ENCODE measurements around the gene ACVR1. TPM values are rescaled to one million over a fixed set of nuclear protein-coding genes. Genes with fewer than 3 reads are reported as not detected.

ACVR1 gene
- total and polyA plus RNA-seq, 3 experiments from 2014 or later, result 9.5 to 18.3 (median 14.8) TPM

GRCh38 chr2:157876786-157877138, 632 bp upstream of the ACVR1 start:
- H3K4me3 ChIP-seq (ENCODE audit: low read length), result peak overlapping the region; percentile 83
- Mint-ChIP-seq H3K27ac (peak overlapping the region; percentile 59 to 91 (median 84)), H3K36me3 (peaks cover 0 to 7% (median 0%) of the 10 kb centered on the region in 3 donors), H3K9me3 (no peaks in the 10 kb centered on the region), H3K4me1 (peaks cover 43 to 66% (median 62%) of the 10 kb centered on the region in 3 donors), H3K27me3 (no peaks in the 10 kb centered on the region), H3K4me3 (peak overlapping the region; percentile 83 to 87 (median 85))
- H3K27ac ChIP-seq (ENCODE audit: low read depth, low read length), result peak overlapping the region; percentile 51
- ChIA-PET CTCF (interaction anchor here (0.9 to 5.0 kb wide), 14 partner anchors 8 to 537 kb away, joined by 3 to 58 read pairs (median 4); no protein-coding TSS in a partner anchor), POLR2A (interaction anchor here (0.6 to 2.4 kb wide), 5 partner anchors 15 to 473 kb away, joined by 3 to 33 read pairs (median 7); partner anchors contain the start of gene CYTIP)
- peaks cover 30% of the 10 kb centered on the region for H3K4me1 ChIP-seq (ENCODE audit: insufficient read depth, low read length)
- no peaks in the 10 kb centered on the region for H3K27me3 ChIP-seq (ENCODE audit: insufficient read depth, low read length, poor library complexity, severe bottlenecking)
- H3K36me3 ChIP-seq (ENCODE audit: insufficient read depth, low read length), result no peaks in the 10 kb centered on the region
- DNase-seq, result no peak
- H3K9me3 ChIP-seq (ENCODE audit: low read length), result no peaks in the 10 kb centered on the region

- Histone ChIP-seq H3K4me3 (ENCODE audit: low read length) (peak overlapping the region; percentile 65), H3K36me3 (ENCODE audit: insufficient read depth, low read length) (no peaks in the 10 kb centered on the region), H3K4me1 (ENCODE audit: insufficient read depth, low read length) (peaks cover 30% of the 10 kb centered on the region), H3K27me3 (ENCODE audit: insufficient read depth, low read length, poor library complexity, severe bottlenecking) (no peaks in the 10 kb centered on the region), H3K27ac (ENCODE audit: low read depth, low read length) (peak overlapping the region; percentile 66), H3K9me3 (ENCODE audit: low read length) (no peaks in the 10 kb centered on the region)
- Mint-ChIP-seq H3K36me3 (peaks cover 0 to 7% (median 3%) of the 10 kb centered on the region in 3 donors), H3K9me3 (no peaks in the 10 kb centered on the region), H3K4me3 (peak overlapping the region; percentile 92 to 98 (median 95)), H3K27me3 (no peaks in the 10 kb centered on the region), H3K4me1 (peaks cover 45 to 77% (median 71%) of the 10 kb centered on the region in 3 donors), H3K27ac (peak overlapping the region in 7 of 8 donors; percentile 85 to 96 (median 93))
- ChIA-PET CTCF (interaction anchor here (0.8 to 5.0 kb wide), 8 partner anchors 11 to 83 kb away, joined by 3 to 58 read pairs (median 8); no protein-coding TSS in a partner anchor), POLR2A (interaction anchor here (0.6 to 2.4 kb wide), 6 partner anchors 16 to 1476 kb away, joined by 3 to 33 read pairs (median 5); no protein-coding TSS in a partner anchor)
- peak; percentile 47 to 73 (median 62) for DNase-seq
Measured at GRCh38 chr2:157875641-157876065, 477 bp downstream of the ACVR1 start.

GRCh38 chr2:157874997-157875640, 1.0 kb downstream of the ACVR1 start:
- Mint-ChIP-seq H3K27me3 (no peaks in the 10 kb centered on the region), H3K27ac (peak overlapping the region; percentile 85 to 96 (median 94)), H3K4me1 (peaks cover 45 to 80% (median 77%) of the 10 kb centered on the region in 3 donors), H3K4me3 (peak overlapping the region; percentile 92 to 98 (median 95)), H3K9me3 (no peaks in the 10 kb centered on the region), H3K36me3 (peaks cover 0 to 7% (median 3%) of the 10 kb centered on the region in 3 donors)
- Histone ChIP-seq H3K27ac (ENCODE audit: low read depth, low read length) (peak overlapping the region; percentile 66), H3K4me3 (ENCODE audit: low read length) (peak overlapping the region; percentile 65), H3K36me3 (ENCODE audit: insufficient read depth, low read length) (no peaks in the 10 kb centered on the region), H3K9me3 (ENCODE audit: low read length) (no peaks in the 10 kb centered on the region), H3K27me3 (ENCODE audit: insufficient read depth, low read length, poor library complexity, severe bottlenecking) (no peaks in the 10 kb centered on the region), H3K4me1 (ENCODE audit: insufficient read depth, low read length) (peaks cover 30% of the 10 kb centered on the region)
- ChIA-PET POLR2A (interaction anchor here (0.6 kb wide), 1 partner anchor 1476 kb away, joined by 3 read pairs; no protein-coding TSS in a partner anchor), CTCF (interaction anchor here (1.7 to 5.0 kb wide), 4 partner anchors 11 to 26 kb away, joined by 7 to 58 read pairs (median 18); no protein-coding TSS in a partner anchor)
- peak in 3 of 5 donors; percentile 2 to 57 (median 31) for DNase-seq

- Mint-ChIP-seq H3K4me3 (peak overlapping the region; percentile 92 to 98 (median 95)), H3K36me3 (peaks cover 0 to 7% (median 3%) of the 10 kb centered on the region in 3 donors), H3K9me3 (no peaks in the 10 kb centered on the region), H3K27ac (peak overlapping the region in 7 of 8 donors; percentile 5 to 95 (median 86)), H3K27me3 (no peaks in the 10 kb centered on the region), H3K4me1 (peaks cover 51 to 85% (median 84%) of the 10 kb centered on the region in 3 donors)
- ChIA-PET POLR2A (no interaction called here), CTCF (interaction anchor here (0.9 to 5.0 kb wide), 3 partner anchors 21 to 35 kb away, joined by 3 to 58 read pairs (median 17); no protein-coding TSS in a partner anchor)
- Histone ChIP-seq H3K4me1 (ENCODE audit: insufficient read depth, low read length) (peaks cover 30% of the 10 kb centered on the region), H3K4me3 (ENCODE audit: low read length) (peak overlapping the region; percentile 65), H3K27ac (ENCODE audit: low read depth, low read length) (peak overlapping the region; percentile 66), H3K27me3 (ENCODE audit: insufficient read depth, low read length, poor library complexity, severe bottlenecking) (no peaks in the 10 kb centered on the region), H3K9me3 (ENCODE audit: low read length) (no peaks in the 10 kb centered on the region), H3K36me3 (ENCODE audit: insufficient read depth, low read length) (no peaks in the 10 kb centered on the region)
- DNase-seq, result no peak
Measured at GRCh38 chr2:157874348-157874747, 1.8 kb downstream of the ACVR1 start.

- DNase-seq, result no peak
- Mint-ChIP-seq H3K4me3 (peak overlapping the region in 2 of 7 donors; percentile 11 to 95), H3K4me1 (peaks cover 54 to 83% (median 79%) of the 10 kb centered on the region in 3 donors), H3K27ac (peak overlapping the region in 1 of 8 donors; percentile 85), H3K9me3 (no peaks in the 10 kb centered on the region), H3K27me3 (no peaks in the 10 kb centered on the region), H3K36me3 (peaks cover 0 to 9% (median 4%) of the 10 kb centered on the region in 3 donors)
- H3K4me3 ChIP-seq (ENCODE audit: low read length), result no peak overlapping the region
- peaks cover 30% of the 10 kb centered on the region for H3K4me1 ChIP-seq (ENCODE audit: insufficient read depth, low read length)
- H3K27me3 ChIP-seq (ENCODE audit: insufficient read depth, low read length, poor library complexity, severe bottlenecking), result no peaks in the 10 kb centered on the region
- no peaks in the 10 kb centered on the region for H3K36me3 ChIP-seq (ENCODE audit: insufficient read depth, low read length)
- ChIA-PET CTCF (interaction anchor here (0.9 kb wide), 1 partner anchor 28 kb away, joined by 3 read pairs; no protein-coding TSS in a partner anchor), POLR2A (no interaction called here)
- no peaks in the 10 kb centered on the region for H3K9me3 ChIP-seq (ENCODE audit: low read length)
- H3K27ac ChIP-seq (ENCODE audit: low read depth, low read length), result no peak overlapping the region
Measured at GRCh38 chr2:157872791-157873190, 3.3 kb downstream of the ACVR1 start.

- no peaks in the 10 kb centered on the region for H3K9me3 ChIP-seq (ENCODE audit: low read length)
- ChIA-PET CTCF (no interaction called here), POLR2A (no interaction called here)
- H3K4me1 ChIP-seq (ENCODE audit: insufficient read depth, low read length), result peaks cover 23% of the 10 kb centered on the region
- Mint-ChIP-seq H3K36me3 (peaks cover 0 to 7% (median 6%) of the 10 kb centered on the region in 3 donors), H3K4me3 (peak overlapping the region in 1 of 7 donors; percentile 18), H3K9me3 (no peaks in the 10 kb centered on the region), H3K27ac (peak overlapping the region in 1 of 8 donors; percentile 18), H3K4me1 (peaks cover 51 to 86% (median 80%) of the 10 kb centered on the region in 3 donors), H3K27me3 (no peaks in the 10 kb centered on the region)
- no peaks in the 10 kb centered on the region for H3K27me3 ChIP-seq (ENCODE audit: insufficient read depth, low read length, poor library complexity, severe bottlenecking)
- no peak overlapping the region for H3K4me3 ChIP-seq (ENCODE audit: low read length)
- H3K36me3 ChIP-seq (ENCODE audit: insufficient read depth, low read length), result no peaks in the 10 kb centered on the region
- no peak for DNase-seq
- H3K27ac ChIP-seq (ENCODE audit: low read depth, low read length), result no peak overlapping the region
Measured at GRCh38 chr2:157871415-157871814, 4.7 kb downstream of the ACVR1 start.

GRCh38 chr2:157868993-157869392, 7.1 kb downstream of the ACVR1 start:
- H3K27ac Mint-ChIP-seq, result peak overlapping the region in 3 of 8 donors; percentile 12 to 64 (median 30)
- no peak overlapping the region for H3K4me3 Mint-ChIP-seq
- peaks cover 0 to 6% (median 3%) of the 10 kb centered on the region in 3 donors for H3K36me3 Mint-ChIP-seq
- no peaks in the 10 kb centered on the region for H3K27me3 Mint-ChIP-seq
- no peaks in the 10 kb centered on the region for H3K9me3 Mint-ChIP-seq
- H3K9me3 ChIP-seq (ENCODE audit: low read length), result no peaks in the 10 kb centered on the region
- H3K4me3 ChIP-seq (ENCODE audit: low read length), result no peak overlapping the region
- H3K4me1 ChIP-seq (ENCODE audit: insufficient read depth, low read length), result peaks cover 13% of the 10 kb centered on the region
- H3K27ac ChIP-seq (ENCODE audit: low read depth, low read length), result no peak overlapping the region
- DNase-seq, result no peak
- ChIA-PET POLR2A (no interaction called here), CTCF (no interaction called here)
- no peaks in the 10 kb centered on the region for H3K27me3 ChIP-seq (ENCODE audit: insufficient read depth, low read length, poor library complexity, severe bottlenecking)
- H3K36me3 ChIP-seq (ENCODE audit: insufficient read depth, low read length), result no peaks in the 10 kb centered on the region
- peaks cover 39 to 90% (median 83%) of the 10 kb centered on the region in 3 donors for H3K4me1 Mint-ChIP-seq

- H3K27ac Mint-ChIP-seq, result no peak overlapping the region
Measured at GRCh38 chr2:157867703-157868102, 8.4 kb downstream of the ACVR1 start.

More at GRCh38 chr2:157867703-157868102, 8.4 kb downstream of the ACVR1 start:
- H3K27ac ChIP-seq (ENCODE audit: low read depth, low read length), result no peak overlapping the region
- ChIA-PET POLR2A (no interaction called here), CTCF (interaction anchor here (0.9 kb wide), 1 partner anchor 34 kb away, joined by 3 read pairs; no protein-coding TSS in a partner anchor)
- Mint-ChIP-seq H3K36me3 (peaks cover 0 to 6% (median 3%) of the 10 kb centered on the region in 3 donors), H3K4me1 (peaks cover 28 to 77% (median 70%) of the 10 kb centered on the region in 3 donors), H3K4me3 (no peak overlapping the region), H3K9me3 (no peaks in the 10 kb centered on the region), H3K27me3 (no peaks in the 10 kb centered on the region)
- H3K4me1 ChIP-seq (ENCODE audit: insufficient read depth, low read length), result peaks cover 7% of the 10 kb centered on the region
- H3K36me3 ChIP-seq (ENCODE audit: insufficient read depth, low read length), result no peaks in the 10 kb centered on the region
- H3K27me3 ChIP-seq (ENCODE audit: insufficient read depth, low read length, poor library complexity, severe bottlenecking), result no peaks in the 10 kb centered on the region
- DNase-seq, result no peak
- H3K9me3 ChIP-seq (ENCODE audit: low read length), result no peaks in the 10 kb centered on the region
- no peak overlapping the region for H3K4me3 ChIP-seq (ENCODE audit: low read length)
